ENCODE results near the gene SEPTIN1. TPM values are rescaled to one million over a fixed set of nuclear protein-coding genes. Genes with fewer than 3 reads are reported as not detected.

Gene SEPTIN1
- total RNA-seq, 8 experiments from 2014 or later: 1.8 to 8.3 (median 4.1) TPM

GRCh38 chr16:30370456-30371247 lies 11.7 kb downstream of the SEPTIN1 start, which contains the start of gene TBC1D10B:
TBC1D10B (minus strand) TSS chr16:30370494; CDS start chr16:30370183, 311 bp downstream.
- H3K4me3 ChIP-seq: peak within 1 kb of the TSS; percentile 49 to 95 (median 82)
- WGBS, 10 experiments: 0 to 1% (median 0%) methylated on average over 2 to 15 of the region's 40 CpGs; no CpG with 5 or more reads in 2 of the 10 experiments
- H3K4me1 ChIP-seq (replicated peaks in 1 of 2): peaks cover 14 to 19% of the 10 kb centered on the region in 2 donors
- ATAC-seq (replicated peaks in 6 of 8): peak; percentile 83 to 88 (median 84)
- peak within 1 kb of the TSS; percentile 91 to 93 for H3K27ac ChIP-seq
- in situ Hi-C loops (cut with MboI; ENCODE audit: low pct_unique_long_range_greater_than_20kb in 2 of 9, low sequenced_read_pairs in 9 of 9, unreplicated experiment in 9 of 9): no loop called here

GRCh38 chr16:30369938-30370455 lies 12.4 kb downstream of the SEPTIN1 start:
- ATAC-seq (replicated peaks in 6 of 8): peak in 3 of 8 experiments; percentile 4 to 21 (median 5)
- H3K27ac ChIP-seq: peak overlapping the region; percentile 83 to 91
- peak overlapping the region; percentile 49 to 95 (median 82) for H3K4me3 ChIP-seq
- in situ Hi-C loops (cut with MboI; ENCODE audit: low pct_unique_long_range_greater_than_20kb in 2 of 9, low sequenced_read_pairs in 9 of 9, unreplicated experiment in 9 of 9): no loop called here
- H3K4me1 ChIP-seq (replicated peaks in 1 of 2): peaks cover 14 to 19% of the 10 kb centered on the region in 2 donors
- WGBS, 10 experiments: no CpG with 5 or more reads among the region's 76 CpGs

GRCh38 chr16:30369091-30369937 lies 13.0 kb downstream of the SEPTIN1 start:
- H3K4me3 ChIP-seq: peak overlapping the region; percentile 49 to 95 (median 82)
- WGBS, 10 experiments: 0 to 40% (median 0%) methylated on average over 1 to 13 of the region's 45 CpGs; no CpG with 5 or more reads in 5 of the 10 experiments
- no peak for ATAC-seq (replicated peaks in 6 of 8)
- peaks cover 14 to 19% of the 10 kb centered on the region in 2 donors for H3K4me1 ChIP-seq (replicated peaks in 1 of 2)
- peak overlapping the region; percentile 83 to 91 for H3K27ac ChIP-seq
- in situ Hi-C loops (cut with MboI; ENCODE audit: low pct_unique_long_range_greater_than_20kb in 2 of 9, low sequenced_read_pairs in 9 of 9, unreplicated experiment in 9 of 9): no loop called here

GRCh38 chr16:30368792-30369090 lies 13.6 kb downstream of the SEPTIN1 start:
- in situ Hi-C loops (cut with MboI; ENCODE audit: low pct_unique_long_range_greater_than_20kb in 2 of 9, low sequenced_read_pairs in 9 of 9, unreplicated experiment in 9 of 9): no loop called here
- no peak overlapping the region for H3K27ac ChIP-seq
- no peak for ATAC-seq (replicated peaks in 6 of 8)
- peak overlapping the region; percentile 49 to 95 (median 82) for H3K4me3 ChIP-seq
- H3K4me1 ChIP-seq (replicated peaks in 1 of 2): peaks cover 14 to 19% of the 10 kb centered on the region in 2 donors
- WGBS, 10 experiments: 0 to 43% (median 25%) methylated on average over 2 to 3 of the region's 4 CpGs; no CpG with 5 or more reads in 7 of the 10 experiments

GRCh38 chr16:30368122-30368791 lies 14.1 kb downstream of the SEPTIN1 start:
- Histone ChIP-seq H3K4me1 (replicated peaks in 1 of 2) (peaks cover 14 to 19% of the 10 kb centered on the region in 2 donors), H3K4me3 (peak overlapping the region; percentile 49 to 95 (median 82)), H3K27ac (no peak overlapping the region)
- ATAC-seq (replicated peaks in 6 of 8): no peak
- in situ Hi-C loops (cut with MboI; ENCODE audit: low pct_unique_long_range_greater_than_20kb in 2 of 9, low sequenced_read_pairs in 9 of 9, unreplicated experiment in 9 of 9): no loop called here
- WGBS, 10 experiments: 0 to 37% (median 8%) methylated on average over 1 to 7 of the region's 8 CpGs; no CpG with 5 or more reads in 4 of the 10 experiments

- peaks cover 14 to 19% of the 10 kb centered on the region in 2 donors for H3K4me1 ChIP-seq (replicated peaks in 1 of 2)
- H3K4me3 ChIP-seq: peak overlapping the region; percentile 49 to 95 (median 82)
- ATAC-seq (replicated peaks in 6 of 8): no peak
- 60 to 100% (median 86%) methylated on average over 1 to 8 of the region's 10 CpGs; no CpG with 5 or more reads in 1 of the 10 experiments for WGBS, 10 experiments
- H3K27ac ChIP-seq: no peak overlapping the region
- in situ Hi-C loops (cut with MboI; ENCODE audit: low pct_unique_long_range_greater_than_20kb in 2 of 9, low sequenced_read_pairs in 9 of 9, unreplicated experiment in 9 of 9): no loop called here
Observed at GRCh38 chr16:30367349-30368009, 14.9 kb downstream of the SEPTIN1 start.

- Histone ChIP-seq H3K4me1 (replicated peaks in 1 of 2) (peaks cover 10 to 14% of the 10 kb centered on the region in 2 donors), H3K27ac (no peak overlapping the region), H3K4me3 (no peak overlapping the region)
- in situ Hi-C loops (cut with MboI; ENCODE audit: low pct_unique_long_range_greater_than_20kb in 2 of 9, low sequenced_read_pairs in 9 of 9, unreplicated experiment in 9 of 9): no loop called here
- no peak for ATAC-seq (replicated peaks in 6 of 8)
- 52 to 100% (median 83%) methylated on average over 1 to 4 of the region's 4 CpGs; no CpG with 5 or more reads in 1 of the 10 experiments for whole genome bisulfite sequencing, 10 experiments
Observed at GRCh38 chr16:30366511-30366910, 15.8 kb downstream of the SEPTIN1 start.

- no peak overlapping the region for H3K4me3 ChIP-seq
Observed at GRCh38 chr16:30365200-30365599, 17.2 kb downstream of the SEPTIN1 start.

GRCh38 chr16:30361180-30361579 lies 21.2 kb downstream of the SEPTIN1 start:
- Histone ChIP-seq H3K4me3 (no peak overlapping the region), H3K4me1 (replicated peaks in 1 of 2) (peaks cover 3 to 6% of the 10 kb centered on the region in 2 donors), H3K27ac (no peak overlapping the region)
- 89 to 100% (median 95%) methylated on average over 1 to 3 of the region's 7 CpGs; no CpG with 5 or more reads in 4 of the 10 experiments for WGBS, 10 experiments
- in situ Hi-C loops (cut with MboI; ENCODE audit: low pct_unique_long_range_greater_than_20kb in 2 of 9, low sequenced_read_pairs in 9 of 9, unreplicated experiment in 9 of 9): no loop called here
- ATAC-seq (replicated peaks in 6 of 8): no peak

More at GRCh38 chr16:30365200-30365599, 17.2 kb downstream of the SEPTIN1 start:
- in situ Hi-C loops (cut with MboI; ENCODE audit: low pct_unique_long_range_greater_than_20kb in 2 of 9, low sequenced_read_pairs in 9 of 9, unreplicated experiment in 9 of 9): no loop called here
- Histone ChIP-seq H3K4me1 (replicated peaks in 1 of 2) (peaks cover 7 to 11% of the 10 kb centered on the region in 2 donors), H3K27ac (no peak overlapping the region)
- no peak for ATAC-seq (replicated peaks in 6 of 8)
- WGBS, 10 experiments: 86 to 100% (median 93%) methylated on average over 1 to 7 of the region's 10 CpGs; no CpG with 5 or more reads in 6 of the 10 experiments

- no peak overlapping the region for H3K27ac ChIP-seq
- in situ Hi-C loops (cut with MboI; ENCODE audit: low pct_unique_long_range_greater_than_20kb in 2 of 9, low sequenced_read_pairs in 9 of 9, unreplicated experiment in 9 of 9): no loop called here
- 60 to 100% (median 73%) methylated on average over 1 to 6 of the region's 6 CpGs; no CpG with 5 or more reads in 6 of the 10 experiments for WGBS, 10 experiments
- H3K4me3 ChIP-seq: no peak overlapping the region
- ATAC-seq (replicated peaks in 6 of 8): no peak
- peaks cover 4 to 9% of the 10 kb centered on the region in 2 donors for H3K4me1 ChIP-seq (replicated peaks in 1 of 2)
Observed at GRCh38 chr16:30359871-30360170, 22.5 kb downstream of the SEPTIN1 start.

GRCh38 chr16:30358990-30359870 lies 23.1 kb downstream of the SEPTIN1 start:
- in situ Hi-C loops (cut with MboI; ENCODE audit: low pct_unique_long_range_greater_than_20kb in 2 of 9, low sequenced_read_pairs in 9 of 9, unreplicated experiment in 9 of 9): no loop called here
- 78 to 92% (median 83%) methylated on average over 1 to 9 of the region's 28 CpGs; no CpG with 5 or more reads in 4 of the 10 experiments for WGBS, 10 experiments
- Histone ChIP-seq H3K4me1 (replicated peaks in 1 of 2) (peaks cover 5 to 11% of the 10 kb centered on the region in 2 donors), H3K27ac (no peak overlapping the region), H3K4me3 (no peak overlapping the region)
- ATAC-seq (replicated peaks in 6 of 8): no peak

Data from motor neuron (in vitro differentiated cells).